MV-4-11 (cell line): Measurements from ENCODE around the gene TRIM15.

ENCODE experiments used
- DNase-seq: peaks from one replicate; lab custom pipeline; 2025; lab: John Stamatoyannopoulos, UW

Gene TRIM15

GRCh38 chr6:30145818-30146217, 17.5 kb upstream of the TRIM15 start:
- DNase-seq, result no peak

GRCh38 chr6:30147096-30147495, 16.2 kb upstream of the TRIM15 start:
- no peak for DNase-seq

- DNase-seq, result no peak
Measured at GRCh38 chr6:30149234-30149633, 14.1 kb upstream of the TRIM15 start.

GRCh38 chr6:30149858-30150550, 13.3 kb upstream of the TRIM15 start:
- DNase-seq, result peak; percentile 57

- no peak for DNase-seq
Measured at GRCh38 chr6:30150671-30151395, 12.5 kb upstream of the TRIM15 start.

GRCh38 chr6:30151580-30151979, 11.8 kb upstream of the TRIM15 start:
- peak; percentile 8 for DNase-seq

GRCh38 chr6:30152016-30152673, 11.2 kb upstream of the TRIM15 start:
- no peak for DNase-seq

- no peak for DNase-seq
Measured at GRCh38 chr6:30152910-30153610, 10.3 kb upstream of the TRIM15 start.

GRCh38 chr6:30154061-30154460, 9.3 kb upstream of the TRIM15 start:
- no peak for DNase-seq

GRCh38 chr6:30154709-30155519, 8.4 kb upstream of the TRIM15 start:
- DNase-seq, result peak; percentile 31

- DNase-seq, result no peak
Measured at GRCh38 chr6:30155520-30156261, 7.7 kb upstream of the TRIM15 start.

- DNase-seq, result peak; percentile 45
Measured at GRCh38 chr6:30156262-30156599, 7.1 kb upstream of the TRIM15 start.

GRCh38 chr6:30156774-30157173, 6.6 kb upstream of the TRIM15 start:
- DNase-seq, result no peak

- no peak for DNase-seq
Measured at GRCh38 chr6:30157581-30157980, 5.8 kb upstream of the TRIM15 start.

GRCh38 chr6:30157999-30158398, 5.3 kb upstream of the TRIM15 start:
- DNase-seq, result peak; percentile 65

GRCh38 chr6:30158475-30159040, 4.8 kb upstream of the TRIM15 start:
- no peak for DNase-seq

GRCh38 chr6:30160008-30160784, 3.1 kb upstream of the TRIM15 start:
- no peak for DNase-seq

- no peak for DNase-seq
Measured at GRCh38 chr6:30160785-30161531, 2.4 kb upstream of the TRIM15 start, which contains the start of gene TRIM10. Gene TRIM10 (minus strand): TSS chr6:30161211. CDS start chr6:30160858, 353 bp downstream.
